Measurements from ENCODE around the gene LDAH.

The LDAH gene

DNA sequence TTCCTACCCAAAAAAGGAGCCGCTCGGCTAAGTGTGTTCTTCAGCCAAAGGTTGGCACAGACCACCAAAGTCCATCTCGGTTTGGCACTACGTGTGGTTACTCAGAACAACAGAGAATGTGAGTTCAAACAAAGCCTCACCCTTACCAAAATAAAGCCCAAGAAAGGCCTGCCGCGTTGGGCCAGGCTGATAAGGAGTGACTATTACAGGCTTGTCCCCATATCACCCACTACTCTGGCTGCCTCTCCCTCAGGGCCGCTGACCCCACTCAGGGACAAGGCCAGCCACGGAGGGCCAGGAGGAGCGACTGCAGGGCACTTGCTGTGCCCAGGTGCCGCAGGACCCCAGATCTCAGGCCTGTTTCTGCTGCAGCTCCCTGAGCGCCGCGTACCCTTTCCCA is 185.8 kb downstream of the LDAH start:
- DNase-seq (ENCODE audit: low read depth), result no peak
- no peak overlapping the region for H3K4me3 ChIP-seq (ENCODE audit: low read depth, low read length)
- TF ChIP-seq CTCF (IDR thresholded peaks at IDR 0.05; ENCODE audit: control insufficient read depth, extremely low read depth, insufficient read depth), result no peak

DNA sequence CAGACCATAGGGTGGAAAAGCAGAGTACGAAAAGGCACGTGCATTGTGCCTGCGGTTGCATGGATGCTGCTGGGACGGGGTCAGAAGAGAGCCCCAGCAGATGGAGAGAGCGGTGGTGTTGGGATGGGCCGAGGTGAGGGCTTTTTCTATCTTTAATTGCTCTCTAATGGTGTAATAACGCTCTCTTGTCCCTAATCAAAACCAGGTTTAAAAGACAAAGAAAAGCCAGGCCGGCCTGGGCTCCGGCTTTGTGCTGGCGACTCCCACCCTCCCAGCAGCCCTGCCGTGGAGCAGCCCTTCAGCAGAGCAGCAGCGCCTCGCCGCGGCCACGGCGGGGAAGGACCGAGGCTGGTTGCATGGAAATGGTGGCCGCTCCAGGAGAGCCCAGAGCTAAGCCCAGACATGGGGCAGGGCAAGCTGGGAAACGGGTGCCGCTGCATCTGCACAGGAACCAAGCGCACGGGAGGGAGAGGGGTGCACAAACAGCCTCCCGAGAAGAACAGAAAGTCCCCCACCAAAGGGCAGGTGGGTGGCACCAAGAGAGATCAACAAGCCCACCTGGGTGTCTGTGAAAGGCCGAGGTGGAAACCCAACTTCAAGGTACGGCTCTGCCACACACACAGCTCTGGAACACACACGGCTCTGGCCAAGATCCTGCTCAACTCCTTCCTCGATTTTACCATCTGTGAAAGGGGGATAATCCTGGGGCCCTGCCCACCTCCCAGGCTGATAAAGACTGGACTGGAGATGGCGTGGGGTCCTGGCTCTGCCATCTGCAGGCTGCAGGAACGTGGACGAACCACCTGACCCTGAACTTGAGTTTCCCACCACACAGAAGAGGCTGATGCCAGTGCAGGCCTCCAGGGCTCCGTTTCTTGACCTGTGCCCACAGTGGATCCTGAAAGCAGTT is 187.0 kb downstream of the LDAH start:
- TF ChIP-seq CTCF (IDR thresholded peaks at IDR 0.05; ENCODE audit: control insufficient read depth, extremely low read depth, insufficient read depth), result peak; percentile 98
- no peak overlapping the region for H3K4me3 ChIP-seq (ENCODE audit: low read depth, low read length)
- DNase-seq (ENCODE audit: low read depth), result no peak

GRCh38 chr2:20635113-20635510 is 187.8 kb downstream of the LDAH start:
- no peak for DNase-seq (ENCODE audit: low read depth)
- no peak overlapping the region for H3K4me3 ChIP-seq (ENCODE audit: low read depth, low read length)
- no peak for TF ChIP-seq CTCF (IDR thresholded peaks at IDR 0.05; ENCODE audit: control insufficient read depth, extremely low read depth, insufficient read depth)

DNA sequence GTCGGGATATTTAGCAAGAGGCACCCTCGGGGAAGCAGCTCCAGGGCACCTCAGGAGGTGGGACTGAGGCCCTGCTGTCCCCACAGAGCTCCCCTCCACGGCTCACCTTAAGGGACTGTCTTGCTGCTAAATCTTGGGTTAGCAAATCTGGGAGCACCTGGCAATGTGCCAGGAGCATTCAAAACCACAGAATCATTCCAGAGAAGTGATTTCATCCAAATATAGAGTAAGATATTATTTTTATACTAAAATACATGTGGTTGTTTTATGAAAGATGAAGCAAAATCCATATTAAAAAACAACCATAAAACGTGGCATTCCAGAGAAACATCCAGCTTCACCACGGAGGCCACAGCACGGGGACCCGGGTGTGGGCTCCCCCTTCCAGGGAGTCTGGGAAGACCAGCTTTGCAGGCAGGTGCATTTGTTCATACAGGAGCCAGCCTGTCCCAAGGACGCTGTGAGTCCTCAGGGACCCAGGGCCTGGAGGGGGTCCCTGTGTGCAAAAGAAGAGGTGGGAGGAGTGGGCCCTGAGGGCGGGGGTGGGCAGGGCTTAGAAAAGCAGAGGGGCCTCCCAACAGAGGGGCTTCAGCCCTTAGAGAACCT is 188.3 kb downstream of the LDAH start:
- TF ChIP-seq CTCF (IDR thresholded peaks at IDR 0.05; ENCODE audit: control insufficient read depth, extremely low read depth, insufficient read depth), result no peak
- no peak for DNase-seq (ENCODE audit: low read depth)
- H3K4me3 ChIP-seq (ENCODE audit: low read depth, low read length), result no peak overlapping the region

Data from LNCaP clone FGC (cell line).